ENCODE results near the gene CRACR2A. TPM values are rescaled to one million over a fixed set of nuclear protein-coding genes. Genes with fewer than 3 reads are reported as not detected.

CRACR2A gene, protein sequence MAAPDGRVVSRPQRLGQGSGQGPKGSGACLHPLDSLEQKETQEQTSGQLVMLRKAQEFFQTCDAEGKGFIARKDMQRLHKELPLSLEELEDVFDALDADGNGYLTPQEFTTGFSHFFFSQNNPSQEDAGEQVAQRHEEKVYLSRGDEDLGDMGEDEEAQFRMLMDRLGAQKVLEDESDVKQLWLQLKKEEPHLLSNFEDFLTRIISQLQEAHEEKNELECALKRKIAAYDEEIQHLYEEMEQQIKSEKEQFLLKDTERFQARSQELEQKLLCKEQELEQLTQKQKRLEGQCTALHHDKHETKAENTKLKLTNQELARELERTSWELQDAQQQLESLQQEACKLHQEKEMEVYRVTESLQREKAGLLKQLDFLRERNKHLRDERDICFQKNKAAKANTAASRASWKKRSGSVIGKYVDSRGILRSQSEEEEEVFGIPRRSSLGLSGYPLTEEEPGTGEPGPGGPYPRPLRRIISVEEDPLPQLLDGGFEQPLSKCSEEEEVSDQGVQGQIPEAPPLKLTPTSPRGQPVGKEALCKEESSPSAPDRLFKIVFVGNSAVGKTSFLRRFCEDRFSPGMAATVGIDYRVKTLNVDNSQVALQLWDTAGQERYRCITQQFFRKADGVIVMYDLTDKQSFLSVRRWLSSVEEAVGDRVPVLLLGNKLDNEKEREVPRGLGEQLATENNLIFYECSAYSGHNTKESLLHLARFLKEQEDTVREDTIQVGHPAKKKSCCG
- total RNA-seq (2014; rRNA removed; shearing (Covaris generic); ENCODE audit: low replicate concordance), result 0.27 TPM in 1 of 2 replicates, not detected in the other

DNA sequence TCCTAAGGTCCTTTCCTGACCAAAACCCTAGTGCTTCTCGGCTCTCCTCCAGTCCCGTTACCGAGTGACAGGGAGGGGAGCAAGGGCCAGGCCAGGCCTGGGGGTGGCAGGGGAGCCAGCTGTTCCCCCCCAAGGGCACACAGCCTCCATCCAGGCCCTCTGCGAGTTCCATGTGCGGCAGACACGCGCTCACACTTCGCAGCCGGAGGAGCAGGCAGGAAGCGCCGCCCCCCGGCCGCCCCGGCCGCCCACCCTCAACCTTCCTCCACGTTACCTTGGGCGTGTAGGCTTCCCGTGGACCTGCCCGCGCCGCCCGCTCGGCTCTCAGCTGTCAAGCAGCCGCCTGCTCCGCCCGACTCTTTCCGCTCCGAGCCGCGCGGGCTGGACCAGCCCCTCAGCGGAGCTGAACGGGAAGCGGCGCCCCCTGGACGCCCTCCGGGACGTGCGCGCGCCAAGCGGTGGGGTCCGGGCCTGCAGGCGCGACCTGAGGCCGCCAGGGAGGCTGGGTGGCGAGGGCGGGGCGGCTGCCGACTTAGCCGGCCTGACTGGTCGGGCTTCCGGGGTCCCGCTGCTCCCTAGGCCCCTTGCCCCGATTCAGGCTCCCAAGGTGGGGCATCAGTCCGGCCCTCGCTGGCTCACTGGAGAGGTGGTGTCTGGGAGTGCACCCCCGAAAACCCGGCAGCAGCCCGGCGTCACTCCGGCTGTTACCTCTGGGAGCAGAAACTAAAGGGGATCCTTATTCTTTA is at the start of gene CRACR2A:
TSS of gene CRACR2A (minus strand) at position 369 of the 746 bp plus-strand sequence. CDS start 56,110 bp downstream, outside the sequence.
- no peak for DNase-seq (ENCODE audit: low read depth)
- in situ Hi-C loops (cut with HindIII; ENCODE audit: low pct_unique_long_range_greater_than_20kb, low sequenced_read_pairs), result no loop called here

DNA sequence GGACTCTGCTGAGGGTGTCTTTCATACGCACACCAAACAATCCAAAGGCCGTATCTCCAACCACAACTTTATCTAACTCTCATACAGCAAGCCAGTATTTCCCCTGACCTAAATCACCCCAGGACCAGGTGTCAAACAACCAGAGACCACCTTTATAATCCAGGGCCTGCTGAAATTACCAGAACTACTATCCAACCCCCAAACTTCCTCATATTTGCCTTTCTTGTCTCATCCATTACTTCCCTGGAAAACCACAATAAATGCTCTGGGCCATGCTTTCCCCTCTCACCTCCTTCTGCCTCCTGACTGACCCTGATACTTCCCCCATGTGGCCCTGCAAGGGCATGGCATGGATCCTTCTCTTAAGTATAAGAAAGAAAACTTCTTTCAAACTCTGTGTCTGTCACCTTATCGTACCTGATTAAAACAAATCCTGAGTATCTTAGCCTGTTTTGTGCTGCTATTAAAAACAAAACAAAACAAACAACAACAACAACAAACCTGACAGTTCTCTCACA is 44.7 kb upstream of the CRACR2A start:
- in situ Hi-C loops (cut with HindIII; ENCODE audit: low pct_unique_long_range_greater_than_20kb, low sequenced_read_pairs), result no loop called here
- DNase-seq (ENCODE audit: low read depth), result no peak

DNA sequence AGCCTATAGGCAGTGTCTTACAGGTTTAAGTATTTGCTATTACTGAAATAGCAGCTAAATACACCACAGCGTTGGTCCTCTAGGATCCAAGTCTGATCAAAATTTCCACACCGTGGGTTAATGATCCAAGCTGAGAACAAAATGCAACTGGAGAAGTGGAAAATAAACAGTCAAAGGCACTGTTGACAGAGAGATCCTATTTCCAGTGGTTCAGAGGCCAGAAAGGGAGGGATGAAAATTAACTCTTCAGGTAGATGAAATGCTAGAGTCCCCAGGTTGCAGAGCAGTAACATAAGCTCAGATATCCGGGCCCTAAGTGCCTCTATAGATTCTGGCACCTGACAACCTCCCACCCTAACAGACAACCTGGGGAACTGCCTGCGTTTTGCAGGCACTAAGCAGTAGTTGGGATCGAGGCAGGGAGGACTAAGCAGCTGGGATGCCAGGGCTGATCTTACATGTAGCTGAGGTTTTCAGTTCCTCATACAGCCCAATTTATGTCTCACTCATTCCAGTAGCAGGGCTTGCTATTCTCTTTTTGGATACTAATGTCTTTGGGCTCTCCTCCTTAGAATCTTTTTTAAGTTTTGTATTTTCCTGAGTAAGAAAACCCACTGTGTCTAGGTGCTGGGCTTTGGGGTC is 42.7 kb upstream of the CRACR2A start:
- DNase-seq (ENCODE audit: low read depth), result no peak
- in situ Hi-C loops (cut with HindIII; ENCODE audit: low pct_unique_long_range_greater_than_20kb, low sequenced_read_pairs), result no loop called here

DNA sequence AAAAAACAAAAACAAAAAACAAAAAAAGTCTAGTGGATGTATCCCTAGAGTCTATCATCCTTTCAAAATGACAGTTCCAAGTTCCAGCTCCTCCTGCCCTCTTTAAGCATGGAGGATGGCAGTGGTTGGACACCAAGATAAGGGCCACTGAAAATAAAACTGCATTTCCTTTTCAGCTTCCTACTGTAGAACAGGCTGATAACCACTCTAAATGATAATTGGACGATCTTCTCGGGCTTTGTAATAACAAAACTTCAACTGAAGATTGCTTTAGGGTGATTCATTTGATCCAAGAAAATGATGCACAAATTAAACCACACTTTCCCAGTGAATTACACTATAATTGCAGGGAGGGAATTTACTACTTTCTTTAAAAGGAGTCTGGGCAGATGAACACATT is 42.2 kb upstream of the CRACR2A start:
- DNase-seq (ENCODE audit: low read depth), result no peak
- in situ Hi-C loops (cut with HindIII; ENCODE audit: low pct_unique_long_range_greater_than_20kb, low sequenced_read_pairs), result no loop called here

DNA sequence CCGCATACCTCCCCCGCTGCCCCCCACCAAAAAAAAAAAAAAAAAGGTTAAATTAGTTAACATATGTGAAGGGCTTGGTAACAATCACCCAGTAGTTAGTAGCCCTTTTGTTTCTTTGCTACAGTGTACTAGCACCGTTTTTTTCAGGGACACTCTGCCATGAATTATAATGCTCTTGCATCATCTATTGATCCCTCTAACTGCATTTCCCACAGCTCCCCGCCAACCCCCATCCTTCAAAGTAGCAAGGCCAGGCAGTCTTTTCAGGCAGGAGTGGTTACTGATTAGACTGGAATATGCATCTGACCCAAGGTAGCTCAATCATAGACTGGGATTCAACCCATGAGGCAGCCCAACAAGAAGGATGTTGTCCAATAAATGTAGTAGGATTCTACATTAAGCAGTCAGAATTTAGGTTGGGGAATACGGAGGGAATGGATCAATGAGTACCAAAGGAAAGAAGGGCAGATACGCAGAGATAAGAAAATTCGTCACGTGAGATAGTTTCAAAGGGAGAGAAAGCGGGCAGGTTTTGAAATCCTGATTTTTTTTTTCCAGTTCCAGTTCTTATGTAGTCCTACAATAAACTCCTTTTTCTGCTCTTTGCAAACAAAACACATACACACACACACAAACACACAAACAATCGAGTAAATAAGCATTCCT is 39.8 kb upstream of the CRACR2A start:
- DNase-seq (ENCODE audit: low read depth), result no peak
- in situ Hi-C loops (cut with HindIII; ENCODE audit: low pct_unique_long_range_greater_than_20kb, low sequenced_read_pairs), result no loop called here

DNA sequence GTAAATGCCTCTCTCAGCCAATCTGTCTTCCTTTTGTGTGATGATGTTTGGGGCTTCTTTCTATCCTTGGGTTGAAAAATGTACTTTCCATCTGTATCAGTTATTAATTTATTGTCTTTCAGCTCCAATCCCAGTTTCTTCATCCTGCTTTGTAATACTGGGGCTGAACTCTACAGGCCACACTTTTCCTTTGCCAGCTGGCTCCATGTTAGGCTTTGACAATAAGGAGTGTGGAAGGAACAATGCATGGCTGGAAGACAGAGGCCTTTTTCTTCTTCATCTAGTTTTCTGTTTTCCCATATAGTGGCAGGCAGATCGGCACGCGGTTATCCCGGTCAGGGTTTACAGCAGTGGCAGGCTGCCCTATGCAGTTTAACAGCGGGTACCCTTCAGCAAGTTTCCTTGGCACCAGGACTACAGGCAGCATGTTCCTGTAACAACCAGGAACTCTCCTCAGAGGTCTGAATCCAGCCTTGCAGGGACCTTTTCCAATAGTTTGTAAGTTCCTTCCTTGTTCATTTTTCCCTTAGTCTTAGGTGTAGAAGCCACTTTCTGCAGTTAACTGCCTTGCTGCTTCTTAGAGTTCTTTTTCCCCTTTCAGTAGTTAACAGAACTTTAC is 38.5 kb upstream of the CRACR2A start:
- in situ Hi-C loops (cut with HindIII; ENCODE audit: low pct_unique_long_range_greater_than_20kb, low sequenced_read_pairs), result no loop called here

DNA sequence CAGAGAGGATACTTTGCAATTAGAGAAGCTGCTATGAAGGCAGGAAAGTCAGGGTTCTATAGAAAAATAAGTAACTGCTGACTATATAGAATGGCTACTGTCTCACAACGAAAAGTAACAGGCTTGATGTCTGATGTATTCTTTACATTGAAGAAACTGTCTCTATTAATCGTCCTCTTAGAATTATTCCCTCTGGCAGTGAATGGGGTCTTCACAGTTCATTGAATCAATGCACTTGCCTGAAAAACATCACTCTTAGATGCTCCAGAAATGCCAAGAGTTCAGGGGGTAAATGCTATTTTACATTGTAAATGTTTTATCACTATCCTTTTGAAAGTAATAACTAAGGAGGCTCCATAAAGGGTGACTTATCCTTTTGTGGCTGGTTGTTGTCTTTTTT is 37.7 kb upstream of the CRACR2A start:
- in situ Hi-C loops (cut with HindIII; ENCODE audit: low pct_unique_long_range_greater_than_20kb, low sequenced_read_pairs), result no loop called here
- DNase-seq (ENCODE audit: low read depth), result no peak

More for the DNA sequence above, 38.5 kb upstream of the CRACR2A start:
- no peak for DNase-seq (ENCODE audit: low read depth)

DNA sequence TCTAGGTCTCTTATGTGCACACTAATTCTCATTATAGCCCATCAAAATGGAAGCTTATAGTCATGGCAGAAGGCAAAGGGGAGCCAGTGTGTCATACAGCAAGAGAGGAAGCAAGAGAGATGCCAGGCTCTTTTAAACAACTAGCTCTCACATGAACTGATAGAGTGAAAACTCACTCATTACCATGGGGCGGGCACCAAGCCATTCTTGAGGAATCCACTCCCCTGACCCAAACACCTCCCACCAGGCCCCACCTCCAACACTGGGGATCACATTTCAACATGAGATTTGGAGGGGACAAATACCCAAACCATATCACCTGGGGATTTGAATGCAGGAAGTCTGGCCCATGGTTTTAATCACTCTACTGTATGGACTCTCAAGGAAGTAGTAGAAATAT is 36.9 kb upstream of the CRACR2A start:
- no peak for DNase-seq (ENCODE audit: low read depth)
- in situ Hi-C loops (cut with HindIII; ENCODE audit: low pct_unique_long_range_greater_than_20kb, low sequenced_read_pairs), result no loop called here

DNA sequence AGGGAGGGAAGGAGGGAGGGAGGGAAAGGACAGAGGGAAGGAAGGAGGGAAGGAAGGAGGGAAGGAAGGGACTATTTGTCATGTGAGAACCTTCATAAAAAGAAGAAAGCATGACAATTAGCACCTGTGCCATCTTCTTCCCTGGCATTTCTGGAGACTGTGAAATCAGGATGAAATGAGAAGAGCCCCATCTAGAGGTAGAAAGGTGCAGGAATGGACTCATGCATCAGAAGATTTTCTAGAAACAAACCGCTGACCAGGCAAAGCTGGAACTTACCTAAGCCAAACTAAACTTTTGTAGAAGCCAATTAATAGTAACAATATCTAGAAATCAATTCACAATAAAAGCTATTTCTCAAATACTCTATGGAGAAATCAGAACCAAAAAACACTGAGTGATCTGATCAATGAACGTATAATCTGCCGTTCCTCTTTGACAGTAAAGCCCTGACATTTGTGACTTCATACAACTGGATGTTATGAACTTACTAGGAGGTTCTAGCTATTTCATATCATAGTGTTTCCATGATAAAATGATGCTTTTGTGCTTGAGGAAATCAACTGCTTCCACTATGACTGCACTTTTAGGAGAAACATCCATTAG is 24.4 kb upstream of the CRACR2A start:
- in situ Hi-C loops (cut with HindIII; ENCODE audit: low pct_unique_long_range_greater_than_20kb, low sequenced_read_pairs), result no loop called here
- DNase-seq (ENCODE audit: low read depth), result peak; percentile 20

DNA sequence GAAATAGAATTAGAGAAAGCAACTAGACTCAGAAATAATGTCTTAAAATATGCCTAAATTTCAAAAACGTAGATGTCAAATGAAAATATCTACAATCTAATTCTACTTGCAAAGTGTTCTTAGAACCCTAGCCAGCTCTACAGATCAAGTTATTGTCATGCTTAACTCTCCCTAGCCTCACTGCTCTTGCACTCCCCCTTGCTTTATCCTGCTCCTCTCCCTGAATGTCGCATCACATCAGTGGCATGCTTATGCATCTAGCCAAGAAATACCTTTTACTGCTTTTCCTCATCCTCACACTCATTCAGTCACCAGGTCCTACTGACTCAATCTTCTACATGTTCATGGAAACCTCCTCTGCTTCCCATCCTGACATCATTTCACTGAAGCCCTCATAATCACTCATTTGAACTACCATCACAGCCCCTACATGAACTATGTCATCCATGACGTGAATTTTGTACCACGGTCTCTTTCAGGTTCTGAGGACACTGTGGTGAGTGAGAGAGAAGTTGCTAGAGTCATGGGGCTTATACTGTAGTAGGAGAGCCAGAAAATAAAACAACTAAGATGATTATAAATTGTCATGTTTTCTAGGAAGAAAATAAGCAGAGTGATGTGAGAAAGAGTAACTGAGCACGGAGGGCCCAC is 22.6 kb upstream of the CRACR2A start:
- no peak for DNase-seq (ENCODE audit: low read depth)
- in situ Hi-C loops (cut with HindIII; ENCODE audit: low pct_unique_long_range_greater_than_20kb, low sequenced_read_pairs), result no loop called here

DNA sequence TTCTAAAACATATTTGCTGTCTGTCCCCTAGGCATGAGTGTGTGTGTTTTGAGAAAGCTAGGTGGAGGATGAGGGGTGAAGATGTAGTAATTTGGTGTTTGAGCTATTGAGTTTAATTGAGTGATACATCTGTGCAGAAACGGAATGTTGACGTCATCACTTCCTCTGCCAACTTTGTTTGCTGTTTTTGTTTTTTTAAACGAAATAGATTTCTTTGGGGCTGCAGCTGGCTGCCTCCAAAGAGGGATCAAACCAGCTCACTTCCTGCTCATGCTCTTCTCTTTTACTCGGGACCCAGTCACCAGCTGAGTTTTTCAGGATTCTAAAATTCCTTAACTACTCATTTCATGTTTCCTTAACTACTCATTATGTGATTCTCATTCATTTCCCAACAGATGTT is 19.5 kb upstream of the CRACR2A start:
- DNase-seq (ENCODE audit: low read depth), result no peak
- in situ Hi-C loops (cut with HindIII; ENCODE audit: low pct_unique_long_range_greater_than_20kb, low sequenced_read_pairs), result no loop called here

DNA sequence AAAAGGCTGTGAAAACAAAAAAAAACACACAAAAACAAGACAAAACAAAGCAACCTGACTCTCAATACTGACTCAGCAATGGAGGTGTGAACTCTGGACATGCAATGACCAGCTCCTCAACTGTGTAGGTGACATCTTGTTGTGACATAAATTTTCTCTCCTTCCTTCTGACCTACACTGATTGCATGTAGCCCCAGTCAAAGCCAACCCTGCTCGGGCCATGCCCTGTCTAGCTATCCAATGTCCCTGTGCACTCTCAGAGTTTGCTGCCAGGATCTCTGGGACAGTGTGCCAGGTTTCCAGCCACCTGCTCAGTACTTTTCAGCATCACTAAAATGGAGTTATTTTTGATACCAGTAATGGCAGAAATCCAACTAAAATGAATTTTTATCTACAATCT is 18.9 kb upstream of the CRACR2A start:
- in situ Hi-C loops (cut with HindIII; ENCODE audit: low pct_unique_long_range_greater_than_20kb, low sequenced_read_pairs), result no loop called here
- DNase-seq (ENCODE audit: low read depth), result no peak

DNA sequence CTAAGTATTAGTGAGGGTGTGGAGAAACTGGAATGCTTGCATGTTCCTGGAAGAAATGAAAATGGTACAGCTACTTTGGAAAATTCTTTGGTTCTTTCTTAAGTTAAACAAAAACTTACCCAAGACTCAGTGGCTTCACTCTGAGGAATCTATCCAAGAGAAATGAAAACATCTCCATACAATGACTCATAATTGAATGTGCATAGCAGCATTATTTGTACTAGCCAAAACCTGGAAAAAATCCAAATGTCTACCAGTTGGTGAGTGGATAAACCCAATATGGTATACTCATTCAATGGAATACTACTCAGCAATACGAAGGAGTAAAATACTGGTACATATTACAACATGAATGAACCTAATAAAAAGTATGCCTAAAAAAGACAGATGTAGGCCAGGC is 18.0 kb upstream of the CRACR2A start:
- in situ Hi-C loops (cut with HindIII; ENCODE audit: low pct_unique_long_range_greater_than_20kb, low sequenced_read_pairs), result no loop called here
- peak; percentile 9 for DNase-seq (ENCODE audit: low read depth)

DNA sequence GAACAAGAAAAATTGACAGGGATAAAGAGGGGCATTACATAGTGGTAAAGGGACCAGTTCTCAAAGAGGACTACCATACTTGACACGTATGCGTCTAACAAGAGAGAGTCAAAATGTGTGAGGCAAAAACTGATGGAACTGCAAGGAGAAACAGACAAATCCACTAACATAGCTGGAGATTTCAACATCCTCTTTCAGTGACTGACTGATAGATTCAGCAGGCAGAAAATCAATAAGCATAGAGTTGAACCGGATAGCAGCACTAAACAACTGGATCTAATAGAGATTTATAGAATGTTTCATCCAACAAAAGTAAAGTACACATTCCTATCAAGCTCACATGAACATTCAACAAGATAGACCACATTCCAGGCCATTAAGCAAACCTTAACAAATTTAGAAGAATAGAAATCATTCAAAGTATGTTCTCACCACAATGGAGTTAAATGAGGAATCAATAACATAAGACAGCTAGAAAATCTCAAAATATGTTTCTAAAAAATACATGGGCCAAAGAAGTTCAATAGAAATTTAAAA is 16.1 kb upstream of the CRACR2A start:
- no peak for DNase-seq (ENCODE audit: low read depth)
- in situ Hi-C loops (cut with HindIII; ENCODE audit: low pct_unique_long_range_greater_than_20kb, low sequenced_read_pairs), result no loop called here

DNA sequence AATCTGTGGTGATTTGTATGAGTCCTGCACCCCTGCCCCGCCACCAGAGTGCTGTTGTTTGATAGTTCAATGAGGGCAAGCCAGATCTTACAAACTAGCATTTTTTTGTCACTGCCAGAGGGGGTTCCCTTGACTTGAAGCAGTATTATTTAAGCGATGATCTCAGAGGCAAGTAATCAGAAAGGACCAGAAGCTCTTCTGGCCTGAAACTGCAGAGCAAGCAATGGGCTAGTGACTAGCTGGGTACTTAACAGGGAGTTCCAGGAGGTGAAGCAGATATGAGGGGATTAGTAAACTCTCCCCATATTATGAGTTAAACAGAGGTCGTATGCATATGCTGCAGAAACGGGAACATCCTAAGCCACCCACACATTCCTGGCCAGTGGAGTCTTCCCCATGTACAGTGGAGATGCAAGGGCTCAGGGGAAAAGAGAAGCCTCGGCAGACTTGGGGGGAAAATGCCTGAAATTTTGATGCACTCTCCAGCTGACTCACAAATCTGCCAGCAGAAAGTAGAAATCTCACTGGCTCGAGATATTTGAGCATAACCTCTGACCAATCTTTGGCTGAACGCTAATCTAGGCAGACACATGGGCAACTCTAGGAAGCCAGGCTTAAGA is 8.3 kb upstream of the CRACR2A start:
- DNase-seq (ENCODE audit: low read depth), result no peak
- in situ Hi-C loops (cut with HindIII; ENCODE audit: low pct_unique_long_range_greater_than_20kb, low sequenced_read_pairs), result no loop called here

DNA sequence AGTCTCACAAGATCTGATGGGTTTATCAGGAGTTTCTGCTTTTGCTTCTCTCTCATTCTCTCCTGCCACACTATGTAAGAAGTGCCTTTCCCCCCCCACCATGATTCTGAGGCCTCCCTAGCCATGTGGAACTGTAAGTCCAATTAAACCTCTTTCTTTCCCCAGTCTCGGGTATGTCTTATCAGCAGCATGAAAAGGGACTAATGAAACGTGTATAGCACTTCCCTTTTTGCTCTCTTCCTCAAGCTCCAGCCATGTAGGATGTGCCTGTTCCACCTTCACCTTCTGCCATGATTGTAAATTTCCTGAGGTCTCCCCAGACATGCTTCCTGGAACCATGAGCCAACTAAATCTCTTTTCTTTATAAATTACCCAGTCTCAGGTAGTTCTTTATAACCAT is 7.0 kb upstream of the CRACR2A start:
- DNase-seq (ENCODE audit: low read depth), result no peak
- in situ Hi-C loops (cut with HindIII; ENCODE audit: low pct_unique_long_range_greater_than_20kb, low sequenced_read_pairs), result no loop called here
